Lower lobe of right lung (tissue), 2 donors: Measurements from ENCODE around the gene SBSN. TPM values are rescaled to one million over a fixed set of nuclear protein-coding genes. Genes with fewer than 3 reads are reported as not detected.

Source experiments
- ATAC-seq, 2 donors: fragments of 200-7000 bp; cut with Tn5 transposase; one replicate each; pipeline ENCODE4 v1.9.1; 2020 to 2022; ENCODE audit warnings: mild to moderate bottlenecking in 2 of 2, moderate library complexity in 2 of 2
- DNase-seq: peaks from one replicate; pipeline ENCODE4 v3.0.0-alpha.2; 2020
- H3K27ac ChIP-seq: fragments of 200-600 bp; one replicate; pipeline ENCODE4 v1.8.0; 2022
- H3K27me3 ChIP-seq: fragments of 200-600 bp; one replicate; pipeline ENCODE4 v1.8.0; 2022; ENCODE audit warnings: low read depth
- H3K36me3 ChIP-seq: fragments of 200-600 bp; one replicate; pipeline ENCODE4 v1.8.0; 2022; ENCODE audit warnings: mild to moderate bottlenecking
- H3K4me1 ChIP-seq: fragments of 200-600 bp; one replicate; pipeline ENCODE4 v1.8.0; 2022
- H3K4me3 ChIP-seq: fragments of 200-600 bp; one replicate; pipeline ENCODE4 v1.8.0; 2022; ENCODE audit warnings: mild to moderate bottlenecking
- H3K9me3 ChIP-seq: fragments of 200-600 bp; one replicate; pipeline ENCODE4 v1.8.0; 2022
- intact Hi-C: fragments of 100-400 bp; cut with DNase I; formaldehyde crosslinking; loops from one replicate; pipeline ENCODE4 v1.11.0; 2022
- total RNA-seq: library from RNA; stranded (reverse); fragmentation: NEBNext Ultra II Directional; extraction: Animal tissue kit (Norgen Biotek cat#: 25700); gene quantifications from one replicate; pipeline ENCODE4 v1.2.1, GENCODE V29; 2021
- TF ChIP-seq, protein P1 (sequence below): fragments of 200-600 bp; IDR thresholded peaks from one replicate; pipeline ENCODE4 v1.8.0; 2022; ENCODE audit warnings: antibody characterized with exemption, mild to moderate bottlenecking
- donor health status: DM: no; HTN: yes; CAD: no; lungs with severe emphysema.

Gene SBSN
- total RNA-seq, 1 donor from 2014 or later, result not detected

DNA sequence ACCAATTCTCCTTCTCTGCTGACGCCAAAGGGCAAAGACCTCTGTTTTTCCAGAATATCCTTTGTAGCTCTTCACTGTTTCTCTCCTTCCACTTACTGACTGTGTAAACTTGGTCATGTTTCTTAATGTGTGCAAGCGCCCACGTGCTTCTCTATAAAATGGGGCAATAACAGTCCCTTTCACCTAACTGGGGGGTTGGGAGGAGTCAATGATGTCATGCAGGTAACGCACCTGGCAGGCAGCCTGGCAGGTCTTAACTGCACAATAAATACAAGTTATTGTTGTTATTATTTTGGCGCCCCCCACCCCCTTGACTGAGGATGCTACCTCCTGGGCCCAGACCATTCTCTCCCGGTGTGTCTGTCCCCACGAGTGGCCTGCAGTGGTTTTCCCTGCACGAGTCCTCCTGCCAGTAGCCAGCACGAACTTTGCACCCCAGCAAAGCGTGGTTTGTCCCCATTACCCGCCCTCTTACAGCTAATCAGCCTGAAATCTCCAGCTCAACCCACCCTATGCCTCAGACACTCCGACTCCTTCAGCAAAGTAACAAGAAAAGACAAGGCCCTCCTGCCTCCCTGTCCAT, 5.3 kb downstream of the SBSN start:
- Histone ChIP-seq H3K27ac (no peak overlapping the region), H3K36me3 (no peaks in the 10 kb centered on the region)
- intact Hi-C loops, result no loop called here

DNA sequence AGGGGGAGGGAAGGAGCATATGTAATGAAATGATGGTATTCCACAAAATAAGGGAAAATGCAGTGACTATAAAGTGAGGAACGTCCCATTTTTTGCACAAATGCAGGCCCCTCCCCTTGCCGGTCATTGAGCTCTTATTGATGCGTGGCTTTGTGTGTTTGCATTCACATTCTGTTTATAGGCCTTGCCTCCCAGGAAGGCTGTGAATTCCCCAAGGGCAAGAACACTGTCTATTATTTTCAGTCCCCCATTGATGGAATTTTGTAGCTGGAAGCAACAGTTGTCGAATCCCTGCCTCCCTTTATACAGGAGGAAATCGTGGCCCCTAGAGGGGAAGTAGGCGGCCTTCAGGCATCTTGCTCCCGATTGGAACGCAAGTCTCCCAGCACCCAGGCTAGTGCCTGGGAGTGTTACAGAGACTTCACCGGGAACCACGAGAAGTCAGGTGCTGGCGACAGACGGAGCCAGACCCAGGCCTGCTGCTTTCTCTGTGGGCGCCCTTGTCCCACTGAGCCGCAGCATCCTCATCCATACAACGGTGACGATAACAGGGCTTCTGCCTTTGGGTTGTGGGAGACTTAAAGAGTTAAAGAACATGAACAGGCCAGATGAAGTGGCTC, 6.9 kb downstream of the SBSN start:
- Histone ChIP-seq H3K9me3 (no peaks in the 10 kb centered on the region), H3K4me1 (no peaks in the 10 kb centered on the region), H3K4me3 (no peak overlapping the region), H3K27ac (no peak overlapping the region), H3K27me3 (peaks cover 9% of the 10 kb centered on the region), H3K36me3 (no peaks in the 10 kb centered on the region)
- intact Hi-C loops, result no loop called here
- TF ChIP-seq, protein P1, sequence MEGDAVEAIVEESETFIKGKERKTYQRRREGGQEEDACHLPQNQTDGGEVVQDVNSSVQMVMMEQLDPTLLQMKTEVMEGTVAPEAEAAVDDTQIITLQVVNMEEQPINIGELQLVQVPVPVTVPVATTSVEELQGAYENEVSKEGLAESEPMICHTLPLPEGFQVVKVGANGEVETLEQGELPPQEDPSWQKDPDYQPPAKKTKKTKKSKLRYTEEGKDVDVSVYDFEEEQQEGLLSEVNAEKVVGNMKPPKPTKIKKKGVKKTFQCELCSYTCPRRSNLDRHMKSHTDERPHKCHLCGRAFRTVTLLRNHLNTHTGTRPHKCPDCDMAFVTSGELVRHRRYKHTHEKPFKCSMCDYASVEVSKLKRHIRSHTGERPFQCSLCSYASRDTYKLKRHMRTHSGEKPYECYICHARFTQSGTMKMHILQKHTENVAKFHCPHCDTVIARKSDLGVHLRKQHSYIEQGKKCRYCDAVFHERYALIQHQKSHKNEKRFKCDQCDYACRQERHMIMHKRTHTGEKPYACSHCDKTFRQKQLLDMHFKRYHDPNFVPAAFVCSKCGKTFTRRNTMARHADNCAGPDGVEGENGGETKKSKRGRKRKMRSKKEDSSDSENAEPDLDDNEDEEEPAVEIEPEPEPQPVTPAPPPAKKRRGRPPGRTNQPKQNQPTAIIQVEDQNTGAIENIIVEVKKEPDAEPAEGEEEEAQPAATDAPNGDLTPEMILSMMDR, result no peak
- no peak for DNase-seq
- ATAC-seq, result no peak

More for the DNA sequence above, 5.3 kb downstream of the SBSN start:
- TF ChIP-seq, protein P1, result no peak
- Histone ChIP-seq H3K9me3 (no peaks in the 10 kb centered on the region), H3K27me3 (peaks cover 15% of the 10 kb centered on the region), H3K4me3 (no peak overlapping the region), H3K4me1 (no peaks in the 10 kb centered on the region)
- ATAC-seq (no peak), DNase-seq (no peak)

DNA sequence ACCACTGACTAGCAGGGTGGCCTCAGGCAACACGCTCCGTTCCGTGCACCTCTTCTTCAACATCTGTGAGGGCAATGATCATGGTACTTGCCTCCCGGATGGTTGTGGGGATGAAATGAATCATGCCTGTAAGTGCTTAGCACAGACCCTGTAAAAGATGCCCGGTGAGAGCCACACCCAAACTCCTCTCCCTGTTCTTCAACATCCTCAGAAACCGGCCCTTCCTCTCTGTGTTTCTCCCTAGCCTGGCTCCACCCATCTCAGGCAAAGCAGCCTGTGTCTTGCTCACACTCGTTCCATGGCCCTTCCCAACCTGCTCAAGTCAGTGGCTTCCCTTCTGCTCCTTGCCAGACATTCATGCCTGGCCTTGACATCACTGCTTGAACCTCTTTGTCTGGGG, 8.8 kb downstream of the SBSN start:
- DNase-seq (no peak), ATAC-seq (no peak)
- H3K27ac ChIP-seq, result no peak overlapping the region
- H3K36me3 ChIP-seq, result no peaks in the 10 kb centered on the region
- no peak overlapping the region for H3K4me3 ChIP-seq
- peaks cover 2% of the 10 kb centered on the region for H3K27me3 ChIP-seq
- intact Hi-C loops, result no loop called here
- TF ChIP-seq, protein P1, result no peak
- no peaks in the 10 kb centered on the region for H3K9me3 ChIP-seq
- no peaks in the 10 kb centered on the region for H3K4me1 ChIP-seq

DNA sequence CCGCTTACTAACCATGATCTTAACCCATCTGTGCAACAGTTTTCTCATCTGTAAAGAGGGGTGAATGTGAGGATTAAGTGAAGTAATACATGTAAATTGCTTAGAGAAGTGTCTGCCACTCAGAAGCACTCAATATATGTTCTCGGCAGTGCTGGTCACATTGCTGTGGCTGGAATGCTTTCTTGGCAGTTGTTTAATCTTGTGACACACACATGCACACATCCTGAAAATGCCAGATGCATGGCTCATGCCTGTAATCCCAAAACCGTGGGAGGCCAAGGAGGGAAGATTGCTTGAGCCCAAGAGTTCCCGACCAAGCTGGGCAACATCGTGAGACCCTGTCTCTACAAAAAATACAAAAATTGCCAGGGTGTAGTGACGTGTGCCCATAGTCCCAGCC, 9.8 kb downstream of the SBSN start:
- ATAC-seq (peak; percentile 49 to 62), DNase-seq (no peak)
- intact Hi-C loops, result no loop called here
- no peaks in the 10 kb centered on the region for H3K36me3 ChIP-seq
- no peaks in the 10 kb centered on the region for H3K9me3 ChIP-seq
- H3K4me1 ChIP-seq, result no peaks in the 10 kb centered on the region
- H3K27ac ChIP-seq, result no peak overlapping the region
- H3K27me3 ChIP-seq, result peaks cover 9% of the 10 kb centered on the region
- TF ChIP-seq, protein P1, result no peak
- no peak overlapping the region for H3K4me3 ChIP-seq

DNA sequence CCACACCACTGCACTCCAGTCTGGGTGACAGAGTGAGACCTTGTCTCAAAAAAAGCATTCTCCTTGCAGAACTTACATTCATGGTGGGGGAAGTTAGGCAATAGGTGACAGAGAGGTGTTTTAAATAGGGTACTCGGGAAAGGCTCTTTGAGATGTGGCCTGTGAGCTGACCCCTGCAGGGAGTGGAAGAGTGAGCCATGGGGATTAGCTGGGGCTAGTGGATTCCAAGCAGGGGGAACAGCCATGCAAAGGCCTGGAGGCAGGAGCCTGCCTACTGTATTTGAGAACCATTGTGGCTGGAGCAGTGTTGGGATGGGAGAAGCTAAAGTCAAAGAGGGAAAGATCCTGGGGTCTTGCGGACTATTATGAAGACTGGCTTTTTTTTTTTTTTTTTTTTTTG, 10.8 kb downstream of the SBSN start:
- ATAC-seq (no peak), DNase-seq (no peak)
- no peak overlapping the region for H3K27ac ChIP-seq
- no peaks in the 10 kb centered on the region for H3K36me3 ChIP-seq
- no peaks in the 10 kb centered on the region for H3K9me3 ChIP-seq
- H3K4me3 ChIP-seq, result no peak overlapping the region
- TF ChIP-seq, protein P1, result no peak
- peaks cover 9% of the 10 kb centered on the region for H3K27me3 ChIP-seq
- intact Hi-C loops, result no loop called here
- no peaks in the 10 kb centered on the region for H3K4me1 ChIP-seq
